KBM-7 (cell line): ENCODE results near the gene AKAP1.

Source experiments
- DNase-seq: peaks from one replicate; pipeline ENCODE4 v3.0.0-alpha.2; 2015
- in situ Hi-C: fragments of 300-500 bp; cut with MboI; formaldehyde crosslinking; loops from 2 replicates; pipeline ENCODE4 v1.14.3; 2020; ENCODE audit warnings: low sequenced_read_pairs, low pct_unique_long_range_greater_than_20kb, mixed read lengths

AKAP1 gene

GRCh38 chr17:57071991-57072944, 12.8 kb upstream of the AKAP1 start:
- in situ Hi-C loops = no loop called here
- no peak for DNase-seq

GRCh38 chr17:57073626-57074025, 11.4 kb upstream of the AKAP1 start:
- DNase-seq = no peak
- in situ Hi-C loops = no loop called here

- in situ Hi-C loops = no loop called here
- DNase-seq = no peak
Measured at GRCh38 chr17:57075193-57075592, 9.9 kb upstream of the AKAP1 start.

- in situ Hi-C loops = no loop called here
- no peak for DNase-seq
Measured at GRCh38 chr17:57075785-57076184, 9.3 kb upstream of the AKAP1 start.

GRCh38 chr17:57077000-57077399, 8.0 kb upstream of the AKAP1 start:
- no peak for DNase-seq
- in situ Hi-C loops = no loop called here

- in situ Hi-C loops = no loop called here
- DNase-seq = no peak
Measured at GRCh38 chr17:57078274-57078673, 6.8 kb upstream of the AKAP1 start.

- no peak for DNase-seq
- in situ Hi-C loops = no loop called here
Measured at GRCh38 chr17:57080718-57081117, 4.3 kb upstream of the AKAP1 start.

- no peak for DNase-seq
- in situ Hi-C loops = no loop called here
Measured at GRCh38 chr17:57082441-57082840, 2.6 kb upstream of the AKAP1 start.

GRCh38 chr17:57084361-57084801, 665 bp upstream of the AKAP1 start:
- no peak for DNase-seq
- in situ Hi-C loops = no loop called here

- DNase-seq = peak; percentile 62
Measured at GRCh38 chr17:57085448-57086068, 512 bp downstream of the AKAP1 start.

GRCh38 chr17:57086069-57086930, 1.3 kb downstream of the AKAP1 start:
- peak; percentile 34 for DNase-seq
- in situ Hi-C loops = no loop called here

More at GRCh38 chr17:57085448-57086068, 512 bp downstream of the AKAP1 start:
- in situ Hi-C loops = no loop called here

- no peak for DNase-seq
- in situ Hi-C loops = no loop called here
Measured at GRCh38 chr17:57088298-57088697, 3.3 kb downstream of the AKAP1 start.

GRCh38 chr17:57089391-57089790, 4.3 kb downstream of the AKAP1 start:
- in situ Hi-C loops = no loop called here
- DNase-seq = no peak

GRCh38 chr17:57090560-57091185, 5.6 kb downstream of the AKAP1 start:
- in situ Hi-C loops = no loop called here
- no peak for DNase-seq

GRCh38 chr17:57091186-57091618, 6.2 kb downstream of the AKAP1 start:
- in situ Hi-C loops = no loop called here
- no peak for DNase-seq

- no peak for DNase-seq
- in situ Hi-C loops = no loop called here
Measured at GRCh38 chr17:57092171-57092570, 7.1 kb downstream of the AKAP1 start.

GRCh38 chr17:57092779-57093178, 7.7 kb downstream of the AKAP1 start:
- DNase-seq = no peak
- in situ Hi-C loops = no loop called here

- DNase-seq = no peak
- in situ Hi-C loops = no loop called here
Measured at GRCh38 chr17:57096472-57097202, 11.6 kb downstream of the AKAP1 start.
